OCI-LY3 (cell line): Measurements from ENCODE around the gene SNUPN.

Experiments
- H2AFZ ChIP-seq: fragments of 200-600, 300-600 bp; shearing (Covaris generic); 2 replicates; pipeline ENCODE4 v1.6.0; 2014; ENCODE audit warnings: antibody characterized with exemption, low read depth, low read length
- H3K27ac ChIP-seq: fragments of 200-600, 300-600 bp; sonication (generic); 2 replicates; pipeline ENCODE4 v1.5.1; 2014; ENCODE audit warnings: mild to moderate bottlenecking, low read length, moderate library complexity, mixed read lengths
- H3K27me3 ChIP-seq: fragments of 200-600, 300-600 bp; sonication (generic); 2 replicates; pipeline ENCODE4 v1.6.1; 2014; ENCODE audit warnings: low read depth, low read length, mixed read lengths
- H3K36me3 ChIP-seq: fragments of 200-600, 300-600 bp; sonication (generic); replicated peaks from 2 replicates; pipeline ENCODE3; 2014; ENCODE audit warnings: low read depth, low read length, mixed read lengths
- H3K4me1 ChIP-seq: fragments of 300-600, 200-600 bp; sonication (generic); 2 replicates; pipeline ENCODE4 v1.6.1; 2014; ENCODE audit warnings: low read length, mixed read lengths
- H3K4me2 ChIP-seq: fragments of 200-600, 300-600 bp; sonication (generic); 2 replicates; pipeline ENCODE4 v1.6.1; 2014; ENCODE audit warnings: low read length, mixed read lengths
- H3K4me3 ChIP-seq: fragments of 300-600, 200-600 bp; sonication (generic); 2 replicates; pipeline ENCODE4 v1.5.1; 2014; ENCODE audit warnings: antibody characterized with exemption, mild to moderate bottlenecking, low read length, moderate library complexity
- H3K79me2 ChIP-seq: fragments of 300-600, 200-600 bp; shearing (Covaris generic); 2 replicates; pipeline ENCODE4 v1.6.1; 2014; ENCODE audit warnings: mild to moderate bottlenecking, low read length, mixed read lengths
- H3K9ac ChIP-seq: fragments of 300-600, 200-600 bp; shearing (Covaris generic); 2 replicates; pipeline ENCODE4 v1.6.0; 2014; ENCODE audit warnings: mild to moderate bottlenecking, low read length, moderate library complexity
- H3K9me3 ChIP-seq: fragments of 200-600, 300-600 bp; shearing (Covaris generic); 2 replicates; pipeline ENCODE4 v1.6.1; 2014; ENCODE audit warnings: low read length, mixed read lengths; ENCODE audit not compliant: insufficient read depth
- H4K20me1 ChIP-seq: fragments of 200-600, 300-600 bp; sonication (generic); 2 replicates; pipeline ENCODE4 v1.6.1; 2016; ENCODE audit warnings: low read length, mixed read lengths; ENCODE audit not compliant: insufficient read depth
- CTCF ChIP-seq: fragments of 200-600, 300-600 bp; sonication (generic); IDR thresholded peaks from 2 replicates; pipeline ENCODE4 v1.5.1; 2014; ENCODE audit warnings: antibody characterized with exemption, low read length, low read depth
- EZH2phosphoT487 ChIP-seq: fragments of 200-600 bp; shearing (Covaris generic); IDR thresholded peaks from 2 replicates; pipeline ENCODE4 v1.6.1; 2018; ENCODE audit warnings: antibody characterized with exemption, mixed run types, low read depth

SNUPN gene

GRCh38 chr15:75573648-75574384 lies 51.7 kb downstream of the SNUPN start:
- TF ChIP-seq CTCF = no peak
- TF ChIP-seq EZH2phosphoT487 = no peak
- H3K9ac ChIP-seq = no peak overlapping the region

GRCh38 chr15:75570126-75570845 lies 55.2 kb downstream of the SNUPN start:
- no peak overlapping the region for H3K27ac ChIP-seq
- TF ChIP-seq EZH2phosphoT487 (no peak), CTCF (no peak)

More at GRCh38 chr15:75573648-75574384, 51.7 kb downstream of the SNUPN start:
- H4K20me1 ChIP-seq = peaks cover 18% of the 10 kb centered on the region
- peaks cover 10% of the 10 kb centered on the region for H3K36me3 ChIP-seq
- H3K4me2 ChIP-seq = no peak overlapping the region
- H3K27ac ChIP-seq = no peak overlapping the region
- peaks cover 82% of the 10 kb centered on the region for H3K79me2 ChIP-seq
- H3K9me3 ChIP-seq = no peaks in the 10 kb centered on the region
- H3K4me1 ChIP-seq = peaks cover 10% of the 10 kb centered on the region
- no peak overlapping the region for H2AFZ ChIP-seq
- no peak overlapping the region for H3K4me3 ChIP-seq
- no peaks in the 10 kb centered on the region for H3K27me3 ChIP-seq

GRCh38 chr15:75565062-75565970 lies 60.2 kb downstream of the SNUPN start:
- H3K79me2 ChIP-seq = peaks cover 39% of the 10 kb centered on the region

More at GRCh38 chr15:75570126-75570845, 55.2 kb downstream of the SNUPN start:
- H2AFZ ChIP-seq = no peak overlapping the region
- peaks cover 72% of the 10 kb centered on the region for H3K79me2 ChIP-seq
- H3K4me2 ChIP-seq = no peak overlapping the region
- H3K9ac ChIP-seq = no peak overlapping the region
- no peaks in the 10 kb centered on the region for H3K9me3 ChIP-seq
- H3K36me3 ChIP-seq = peaks cover 10% of the 10 kb centered on the region
- H3K4me1 ChIP-seq = no peaks in the 10 kb centered on the region
- H4K20me1 ChIP-seq = peaks cover 16% of the 10 kb centered on the region
- H3K27me3 ChIP-seq = no peaks in the 10 kb centered on the region
- no peak overlapping the region for H3K4me3 ChIP-seq

More at GRCh38 chr15:75565062-75565970, 60.2 kb downstream of the SNUPN start:
- no peak for TF ChIP-seq EZH2phosphoT487
- TF ChIP-seq CTCF = no peak
- H4K20me1 ChIP-seq = 0 out of 2 replicates have a peak, but pooled peaks cover 6% of the 10 kb centered on the region
- no peak overlapping the region for H3K27ac ChIP-seq
- no peak overlapping the region for H2AFZ ChIP-seq
- H3K4me3 ChIP-seq = no peak overlapping the region
- no peaks in the 10 kb centered on the region for H3K4me1 ChIP-seq
- H3K36me3 ChIP-seq = peaks cover 4% of the 10 kb centered on the region
- no peak overlapping the region for H3K9ac ChIP-seq
- no peaks in the 10 kb centered on the region for H3K9me3 ChIP-seq
- H3K4me2 ChIP-seq = no peak overlapping the region
- H3K27me3 ChIP-seq = no peaks in the 10 kb centered on the region
